NCI-H1105 (cell line): Measurements from ENCODE around the gene CPXM2.

Experiments used
- DNase-seq: peaks from one replicate; lab custom pipeline; 2025; lab: John Stamatoyannopoulos, UW

Gene CPXM2

GRCh38 chr10:123904834-123905409, 13.3 kb upstream of the CPXM2 start:
- no peak for DNase-seq

- no peak for DNase-seq
Observed at GRCh38 chr10:123903621-123904020, 12.0 kb upstream of the CPXM2 start.

GRCh38 chr10:123901621-123902020, 10.0 kb upstream of the CPXM2 start:
- no peak for DNase-seq

GRCh38 chr10:123897146-123897545, 5.5 kb upstream of the CPXM2 start:
- DNase-seq: no peak

- DNase-seq: no peak
Observed at GRCh38 chr10:123896246-123896927, 4.8 kb upstream of the CPXM2 start.

GRCh38 chr10:123893651-123894050, 2.0 kb upstream of the CPXM2 start:
- no peak for DNase-seq

GRCh38 chr10:123890756-123891143, 857 bp downstream of the CPXM2 start:
- no peak for DNase-seq

GRCh38 chr10:123890226-123890625, 1.4 kb downstream of the CPXM2 start:
- DNase-seq: no peak

GRCh38 chr10:123889821-123890220, 1.8 kb downstream of the CPXM2 start:
- DNase-seq: no peak

- DNase-seq: no peak
Observed at GRCh38 chr10:123888751-123889150, 2.9 kb downstream of the CPXM2 start.

- no peak for DNase-seq
Observed at GRCh38 chr10:123888256-123888655, 3.4 kb downstream of the CPXM2 start.

- DNase-seq: no peak
Observed at GRCh38 chr10:123886292-123886691, 5.3 kb downstream of the CPXM2 start.

GRCh38 chr10:123885406-123886170, 6.0 kb downstream of the CPXM2 start:
- DNase-seq: no peak

GRCh38 chr10:123884907-123885381, 6.7 kb downstream of the CPXM2 start:
- DNase-seq: no peak

- DNase-seq: no peak
Observed at GRCh38 chr10:123884351-123884906, 7.2 kb downstream of the CPXM2 start.

GRCh38 chr10:123883673-123884320, 7.8 kb downstream of the CPXM2 start:
- DNase-seq: no peak

- no peak for DNase-seq
Observed at GRCh38 chr10:123882681-123883445, 8.7 kb downstream of the CPXM2 start.

GRCh38 chr10:123882177-123882576, 9.4 kb downstream of the CPXM2 start:
- no peak for DNase-seq

GRCh38 chr10:123879606-123880257, 11.9 kb downstream of the CPXM2 start:
- no peak for DNase-seq

GRCh38 chr10:123878666-123879303, 12.8 kb downstream of the CPXM2 start:
- DNase-seq: no peak
